Measurements from ENCODE around the gene TRIP10. TPM values are rescaled to one million over a fixed set of nuclear protein-coding genes. Genes with fewer than 3 reads are reported as not detected.
A peak's percentile ranks its signal among the peaks of the same experiment; 100 is the strongest.

TRIP10 gene
- total and polyA plus RNA-seq, 2 of the 13 experiments (the other 11 are each of a cell fraction or from before 2014, with no cell fraction given), result 32.5 to 33.2 TPM

GRCh38 chr19:6723108-6723618 lies 16.3 kb upstream of the TRIP10 start (continued):
- no peak for TF ChIP-seq ZBTB43 (CRISPR knock-in tag; conservative IDR thresholded peaks at IDR 0.05)
- no peak for TF ChIP-seq ZNF841 (CRISPR knock-in tag; IDR thresholded peaks at IDR 0.05; ENCODE audit: borderline replicate concordance)
- TF ChIP-seq GPN1 (CRISPR knock-in tag; IDR thresholded peaks at IDR 0.05; ENCODE audit: borderline replicate concordance), result no peak
- TF ChIP-seq BRD4 (CRISPR knock-in tag; IDR thresholded peaks at IDR 0.05), result no peak
- TF ChIP-seq PRDM15 (CRISPR knock-in tag; IDR thresholded peaks at IDR 0.05), result no peak
- TF ChIP-seq ZNF207 (IDR thresholded peaks at IDR 0.05; ENCODE audit: borderline replicate concordance), result no peak
- TF ChIP-seq ZNF484 (CRISPR knock-in tag; IDR thresholded peaks at IDR 0.05; ENCODE audit: borderline replicate concordance, low read depth), result no peak
- peak; percentile 82 for TF ChIP-seq THAP11 (CRISPR knock-in tag; IDR thresholded peaks at IDR 0.05)
- 0 out of 4 replicates have a peak, but pooled peaks of 1 of the 2 experiments have one; percentile 12 for TF ChIP-seq REST (IDR thresholded peaks at IDR 0.05; ENCODE audit: borderline replicate concordance in 1 of 2, low read depth in 1 of 2, low read length in 2 of 2)
- TF ChIP-seq NCOA1 (CRISPR knock-in tag; IDR thresholded peaks at IDR 0.05), result no peak
- no peak for TF ChIP-seq TAF15 (IDR thresholded peaks at IDR 0.05; ENCODE audit: low read depth, low read length, poor library complexity, severe bottlenecking)
- no peak for TF ChIP-seq TEF (CRISPR knock-in tag; IDR thresholded peaks at IDR 0.05)
- no peak for TF ChIP-seq ZIK1 (CRISPR knock-in tag; IDR thresholded peaks at IDR 0.05; ENCODE audit: borderline replicate concordance, low read depth)
- TF ChIP-seq RFXANK (CRISPR knock-in tag; IDR thresholded peaks at IDR 0.05), result 0 out of 2 replicates have a peak, but pooled peaks have one; percentile 46
- no peak for TF ChIP-seq ZNF549 (CRISPR knock-in tag; IDR thresholded peaks at IDR 0.05)
- no peak for TF ChIP-seq FOXJ3 (CRISPR knock-in tag; IDR thresholded peaks at IDR 0.05; ENCODE audit: borderline replicate concordance)
- no peak; the same call in 1 of the 2 replicates for TF ChIP-seq MYNN (CRISPR knock-in tag; IDR thresholded peaks at IDR 0.05; ENCODE audit: low read depth)
- TF ChIP-seq ZNF414 (CRISPR knock-in tag; IDR thresholded peaks at IDR 0.05), result no peak
- TF ChIP-seq ZNF547 (CRISPR knock-in tag; IDR thresholded peaks at IDR 0.05), result no peak
- no peak for TF ChIP-seq PAF1 (CRISPR knock-in tag; IDR thresholded peaks at IDR 0.05)
- no peak for TF ChIP-seq ZKSCAN5 (CRISPR knock-in tag; IDR thresholded peaks at IDR 0.05)

All from HepG2 (cell line).